Activated B cell treated with CpG ODN at 0.5 μM for 24 hours (primary cell): ENCODE measurements around the gene N4BP3. TPM values are rescaled to one million over a fixed set of nuclear protein-coding genes. Genes with fewer than 3 reads are reported as not detected.

Experiments used
- ATAC-seq: fragments of 200-7000 bp; cut with Tn5 transposase; one replicate; pipeline ENCODE4 v1.10.0; 2021; ENCODE audit warnings: low read depth, mild to moderate bottlenecking, moderate library complexity
- CTCF ChIA-PET: fragments of 350-600 bp; sonication (Branson Sonifier 250); formaldehyde crosslinking; loops from one replicate; lab custom pipeline; 2021; ENCODE audit warnings: antibody characterized with exemption; lab: Charles Lee
- POLR2A ChIA-PET: fragments of 350-600 bp; sonication (Branson Sonifier 250); formaldehyde crosslinking; loops from one replicate; lab custom pipeline; 2021; ENCODE audit warnings: antibody characterized with exemption; lab: Charles Lee
- DNase-seq: peaks from one replicate; pipeline ENCODE4 v3.0.0; 2022
- H3K27ac Mint-ChIP-seq: one replicate; pipeline ENCODE4 v1.8.0; 2020; ENCODE audit warnings: mixed read lengths
- H3K27me3 Mint-ChIP-seq: one replicate; pipeline ENCODE4 v1.8.0; 2021; ENCODE audit warnings: mixed read lengths
- H3K36me3 Mint-ChIP-seq: one replicate; pipeline ENCODE4 v1.8.0; 2021; ENCODE audit warnings: low read depth, mixed read lengths
- H3K4me1 Mint-ChIP-seq: one replicate; pipeline ENCODE4 v1.8.0; 2021; ENCODE audit warnings: mixed read lengths
- H3K4me3 Mint-ChIP-seq: one replicate; pipeline ENCODE4 v1.8.0; 2020; ENCODE audit warnings: mild to moderate bottlenecking, mixed read lengths
- H3K9me3 Mint-ChIP-seq: one replicate; pipeline ENCODE4 v1.8.0; 2020; ENCODE audit warnings: mixed read lengths
- intact Hi-C: fragments of 100-400 bp; cut with micrococcal nuclease; formaldehyde crosslinking; loops from one replicate; pipeline ENCODE4 v1.15.1; 2024
- total RNA-seq: library from RNA; stranded (reverse); gene quantifications from 2 replicates; pipeline ENCODE4 v1.2.3, GENCODE V29; 2022
- TF ChIP-seq, protein P1 (sequence below): fragments of 200-600 bp; IDR thresholded peaks from one replicate; pipeline ENCODE4 v1.8.0; 2022; ENCODE audit warnings: antibody characterized with exemption, mild to moderate bottlenecking

The N4BP3 gene
- total RNA-seq, 1 donor from 2014 or later: 18.1 TPM

DNA sequence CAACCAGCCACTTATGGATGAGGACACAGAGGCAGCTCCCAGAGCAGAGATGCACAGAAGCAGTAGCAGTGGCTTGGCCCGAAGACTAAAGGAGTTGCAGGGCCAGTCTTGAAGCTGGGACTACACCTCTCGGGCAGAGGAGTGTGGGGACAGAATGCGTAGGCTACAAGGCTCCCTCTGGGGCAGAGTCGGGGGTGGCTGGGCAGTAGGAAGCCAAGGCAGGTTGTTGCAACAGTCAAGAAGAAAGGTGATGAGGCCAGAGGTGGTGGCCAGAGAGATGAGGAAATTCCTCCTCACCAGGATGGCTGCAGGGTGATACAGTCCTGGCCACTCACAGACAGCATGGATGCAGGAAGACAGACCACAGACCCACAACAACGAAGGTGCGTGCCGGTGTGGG lies 4.9 kb upstream of the N4BP3 start:
- TF ChIP-seq, protein P1, sequence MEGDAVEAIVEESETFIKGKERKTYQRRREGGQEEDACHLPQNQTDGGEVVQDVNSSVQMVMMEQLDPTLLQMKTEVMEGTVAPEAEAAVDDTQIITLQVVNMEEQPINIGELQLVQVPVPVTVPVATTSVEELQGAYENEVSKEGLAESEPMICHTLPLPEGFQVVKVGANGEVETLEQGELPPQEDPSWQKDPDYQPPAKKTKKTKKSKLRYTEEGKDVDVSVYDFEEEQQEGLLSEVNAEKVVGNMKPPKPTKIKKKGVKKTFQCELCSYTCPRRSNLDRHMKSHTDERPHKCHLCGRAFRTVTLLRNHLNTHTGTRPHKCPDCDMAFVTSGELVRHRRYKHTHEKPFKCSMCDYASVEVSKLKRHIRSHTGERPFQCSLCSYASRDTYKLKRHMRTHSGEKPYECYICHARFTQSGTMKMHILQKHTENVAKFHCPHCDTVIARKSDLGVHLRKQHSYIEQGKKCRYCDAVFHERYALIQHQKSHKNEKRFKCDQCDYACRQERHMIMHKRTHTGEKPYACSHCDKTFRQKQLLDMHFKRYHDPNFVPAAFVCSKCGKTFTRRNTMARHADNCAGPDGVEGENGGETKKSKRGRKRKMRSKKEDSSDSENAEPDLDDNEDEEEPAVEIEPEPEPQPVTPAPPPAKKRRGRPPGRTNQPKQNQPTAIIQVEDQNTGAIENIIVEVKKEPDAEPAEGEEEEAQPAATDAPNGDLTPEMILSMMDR: no peak
- no peak for DNase-seq
- no peak overlapping the region for H3K4me3 Mint-ChIP-seq
- no peaks in the 10 kb centered on the region for H3K27me3 Mint-ChIP-seq
- peaks cover 44% of the 10 kb centered on the region for H3K4me1 Mint-ChIP-seq
- no peaks in the 10 kb centered on the region for H3K9me3 Mint-ChIP-seq
- H3K27ac Mint-ChIP-seq: no peak overlapping the region
- CTCF ChIA-PET: interaction anchor here (1.0 to 1.9 kb wide), 2 partner anchors 12 to 32 kb away, joined by 3 to 9 read pairs; no protein-coding TSS in a partner anchor
- H3K36me3 Mint-ChIP-seq: no peaks in the 10 kb centered on the region
- POLR2A ChIA-PET: no interaction called here
- intact Hi-C loops: no loop called here
- ATAC-seq: no peak

DNA sequence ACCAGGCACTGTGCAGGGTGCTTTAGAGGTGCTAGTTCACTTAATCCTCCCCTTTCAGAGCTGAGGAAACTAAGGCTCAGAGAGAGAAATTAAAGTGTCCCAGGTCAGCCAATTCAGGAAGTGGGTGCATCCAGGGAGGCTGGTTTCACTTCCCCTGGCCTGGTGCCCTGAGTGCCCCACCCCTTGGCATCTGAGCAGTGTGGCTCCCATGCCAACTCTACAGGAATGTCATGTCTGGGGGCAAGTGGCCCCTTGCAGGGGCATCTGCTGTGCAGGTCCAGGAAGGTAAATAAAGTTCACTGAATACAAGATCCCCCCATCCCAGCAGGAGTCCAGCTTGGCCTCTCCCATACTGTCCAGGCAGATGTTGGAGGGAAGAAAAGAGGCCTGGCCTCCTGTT lies 4.4 kb upstream of the N4BP3 start:
- Mint-ChIP-seq H3K36me3 (no peaks in the 10 kb centered on the region), H3K4me1 (peaks cover 44% of the 10 kb centered on the region), H3K27me3 (no peaks in the 10 kb centered on the region), H3K4me3 (no peak overlapping the region), H3K27ac (peak overlapping the region; percentile 24), H3K9me3 (no peaks in the 10 kb centered on the region)
- intact Hi-C loops: no loop called here
- TF ChIP-seq, protein P1: no peak
- CTCF ChIA-PET: interaction anchor here (1.9 kb wide), 1 partner anchor 32 kb away, joined by 9 read pairs; no protein-coding TSS in a partner anchor
- ATAC-seq (no peak), DNase-seq (no peak)
- POLR2A ChIA-PET: interaction anchor here (0.7 kb wide), 1 partner anchor 1728 kb away, joined by 4 read pairs; no protein-coding TSS in a partner anchor

DNA sequence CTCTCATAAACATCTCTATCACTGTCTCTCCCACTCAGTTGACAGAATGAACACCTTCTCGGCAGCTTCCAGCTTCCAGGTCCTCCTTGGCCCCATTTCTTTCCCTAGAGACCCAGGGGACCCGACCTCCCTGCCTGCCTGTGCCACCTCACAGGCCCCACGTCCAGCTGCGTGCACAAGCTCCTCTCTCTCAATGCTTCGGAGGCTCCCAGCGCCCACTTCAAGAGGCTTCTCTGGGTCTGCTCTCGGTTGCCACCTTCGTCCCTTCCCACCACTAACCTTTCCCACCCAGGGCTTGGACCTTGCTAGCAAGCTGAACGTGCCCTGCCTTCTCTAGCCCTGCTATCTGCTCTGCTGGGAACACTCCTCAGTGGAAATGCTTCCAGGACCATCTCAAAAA lies 2.8 kb upstream of the N4BP3 start:
- Mint-ChIP-seq H3K4me3 (no peak overlapping the region), H3K27ac (no peak overlapping the region), H3K36me3 (peaks cover 2% of the 10 kb centered on the region), H3K4me1 (peaks cover 52% of the 10 kb centered on the region), H3K9me3 (no peaks in the 10 kb centered on the region), H3K27me3 (no peaks in the 10 kb centered on the region)
- DNase-seq (no peak), ATAC-seq (no peak)
- TF ChIP-seq, protein P1: no peak
- intact Hi-C loops: loop anchor here (10.0 kb wide), 1 partner anchor 1576 kb away; the partner anchor contains the start of gene RNF44
- CTCF ChIA-PET: interaction anchor here (1.2 kb wide), 1 partner anchor 35 kb away, joined by 4 read pairs; no protein-coding TSS in a partner anchor
- POLR2A ChIA-PET: no interaction called here

DNA sequence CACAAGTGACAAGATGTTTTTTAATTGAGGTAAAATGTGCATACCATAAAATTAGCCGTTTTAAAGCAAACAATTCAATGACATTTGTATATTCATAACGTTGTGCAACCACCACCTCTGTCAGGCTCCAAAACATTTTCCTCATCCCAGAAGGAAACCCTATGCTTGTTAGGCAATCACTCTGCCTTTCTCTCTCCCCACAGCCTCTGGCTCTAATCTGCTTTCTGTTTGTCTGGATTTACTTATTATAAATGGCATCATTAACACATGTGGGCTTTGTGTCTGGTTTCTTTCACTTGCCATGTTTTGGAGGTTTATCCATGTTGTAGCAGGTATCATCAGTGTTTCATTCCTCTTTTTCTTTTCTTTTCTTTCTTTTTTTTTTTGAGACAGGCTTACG lies 1.4 kb upstream of the N4BP3 start:
- TF ChIP-seq, protein P1: no peak
- H3K36me3 Mint-ChIP-seq: peaks cover 2% of the 10 kb centered on the region
- no peak for ATAC-seq
- H3K9me3 Mint-ChIP-seq: no peaks in the 10 kb centered on the region
- H3K27me3 Mint-ChIP-seq: no peaks in the 10 kb centered on the region
- ChIA-PET POLR2A (interaction anchor here (0.7 kb wide), 1 partner anchor 29 kb away, joined by 4 read pairs; no protein-coding TSS in a partner anchor), CTCF (no interaction called here)
- no peak overlapping the region for H3K27ac Mint-ChIP-seq
- intact Hi-C loops: loop anchor here (2.0 to 10.0 kb wide), 2 partner anchors 93 to 1577 kb away; partner anchors contain the start of genes HNRNPAB and RNF44
- peaks cover 59% of the 10 kb centered on the region for H3K4me1 Mint-ChIP-seq
- DNase-seq: no peak
- no peak overlapping the region for H3K4me3 Mint-ChIP-seq

DNA sequence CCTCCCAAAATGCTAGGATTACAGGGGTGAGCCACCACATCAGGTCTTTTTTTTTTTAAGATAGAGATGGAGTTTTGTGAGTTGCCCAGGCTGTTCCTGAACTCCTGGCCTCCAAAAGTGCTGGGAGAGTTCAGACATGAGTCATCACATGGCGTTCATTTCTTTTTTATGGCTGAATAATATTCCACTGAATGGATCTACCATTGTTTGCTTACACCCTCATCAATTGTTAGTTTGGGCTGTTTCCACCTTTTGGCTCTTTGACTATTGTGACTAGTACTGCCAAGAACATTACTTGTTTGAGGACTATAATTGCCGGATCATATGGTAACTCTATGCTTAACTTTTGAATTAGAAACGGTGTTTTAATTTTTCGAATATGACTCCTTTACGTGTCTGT lies 787 bp upstream of the N4BP3 start:
- H3K36me3 Mint-ChIP-seq: peaks cover 2% of the 10 kb centered on the region
- TF ChIP-seq, protein P1: no peak
- POLR2A ChIA-PET: no interaction called here
- no peak for ATAC-seq
- H3K4me3 Mint-ChIP-seq: peak overlapping the region; percentile 89
- no peaks in the 10 kb centered on the region for H3K27me3 Mint-ChIP-seq
- CTCF ChIA-PET: no interaction called here
- peak overlapping the region; percentile 90 for H3K27ac Mint-ChIP-seq
- H3K9me3 Mint-ChIP-seq: no peaks in the 10 kb centered on the region
- DNase-seq: no peak
- H3K4me1 Mint-ChIP-seq: peaks cover 62% of the 10 kb centered on the region
- intact Hi-C loops: loop anchor here (2.0 to 10.0 kb wide), 2 partner anchors 92 to 1578 kb away; partner anchors contain the start of genes HNRNPAB and RNF44
